ENCODE data around the gene PTPN14.

- TF ChIP-seq CTCF (IDR thresholded peaks at IDR 0.05; ENCODE audit: insufficient read depth, low read length) (no peak), SPI1 (IDR thresholded peaks at IDR 0.05; ENCODE audit: borderline replicate concordance, low read depth) (no peak), GABPA (IDR thresholded peaks at IDR 0.05; ENCODE audit: low read depth) (no peak)
Observed at GRCh38 chr1:214569357-214570004, 18.1 kb upstream of the PTPN14 start.
